Hepatocyte (in vitro differentiated cells): ENCODE data around the gene PIGBOS1. TPM values are rescaled to one million over a fixed set of nuclear protein-coding genes. Genes with fewer than 3 reads are reported as not detected.

ENCODE experiments used
- DNase-seq: peaks from one replicate; pipeline ENCODE4 v3.0.0-alpha.2; 2016; ENCODE audit warnings: low spot score
- H2AFZ ChIP-seq: fragments of 200-600 bp; sonication (generic); 2 replicates; pipeline ENCODE4 v1.6.0; 2016; ENCODE audit warnings: antibody characterized with exemption, mild to moderate bottlenecking
- H3K27ac ChIP-seq: fragments of 200-600 bp; sonication (generic); 2 replicates; pipeline ENCODE4 v1.5.1; 2016; ENCODE audit warnings: mild to moderate bottlenecking
- H3K27me3 ChIP-seq: fragments of 200-600 bp; sonication (generic); 2 replicates; pipeline ENCODE4 v1.6.1; 2016
- H3K36me3 ChIP-seq: fragments of 200-600 bp; sonication (generic); replicated peaks from 2 replicates; pipeline ENCODE4 v1.5.1; 2016; ENCODE audit warnings: low read depth; ENCODE audit not compliant: insufficient read depth
- H3K4me1 ChIP-seq: fragments of 200-600 bp; sonication (generic); 2 replicates; pipeline ENCODE4 v1.5.1; 2016; ENCODE audit warnings: mild to moderate bottlenecking, moderate library complexity; ENCODE audit not compliant: insufficient read depth
- H3K4me2 ChIP-seq: fragments of 200-600 bp; sonication (generic); 2 replicates; pipeline ENCODE4 v1.6.0; 2016
- H3K4me3 ChIP-seq: fragments of 200-600 bp; sonication (generic); 2 replicates; pipeline ENCODE4 v1.5.1; 2016; ENCODE audit warnings: mild to moderate bottlenecking
- H3K79me2 ChIP-seq: fragments of 200-600 bp; sonication (generic); 2 replicates; pipeline ENCODE4 v1.6.0; 2017; ENCODE audit warnings: mild to moderate bottlenecking
- H3K9me2 ChIP-seq: fragments of 200-600 bp; sonication (generic); replicated peaks from 2 replicates; pipeline ENCODE4 v1.6.0; 2017; ENCODE audit warnings: mild to moderate bottlenecking; ENCODE audit not compliant: insufficient read depth
- H3K9me3 ChIP-seq: fragments of 200-600 bp; sonication (generic); 2 replicates; pipeline ENCODE4 v1.5.1; 2016; ENCODE audit warnings: low read depth, mild to moderate bottlenecking
- H4K20me1 ChIP-seq: fragments of 200-600 bp; sonication (generic); 2 replicates; pipeline ENCODE4 v1.6.0; 2016; ENCODE audit warnings: mild to moderate bottlenecking; ENCODE audit not compliant: insufficient read depth, poor library complexity, severe bottlenecking
- EZH2 ChIP-seq: fragments of 200-600 bp; sonication (generic); IDR thresholded peaks from 2 replicates; pipeline ENCODE4 v1.6.1; 2016; ENCODE audit warnings: antibody characterized with exemption, mild to moderate bottlenecking, borderline replicate concordance
- EZH2phosphoT487 ChIP-seq: fragments of 200-600 bp; sonication (generic); IDR thresholded peaks from one replicate; pipeline ENCODE4 v1.6.1; 2018; ENCODE audit warnings: antibody characterized with exemption, mild to moderate bottlenecking, low read depth, moderate library complexity; ENCODE audit not compliant: unreplicated experiment, severe bottlenecking
- WGBS: methylation state at CpG from one replicate; pipeline ENCODE4 v1.1.6; 2016; ENCODE audit warnings: low lambda C conversion rate; ENCODE audit errors: missing lambda C conversion rate; 5-methylcytosine and 5-hydroxymethylcytosine counted together
- polyA plus RNA-seq: library from polyadenylated mRNA; unstranded; fragments of >200 nt; fragmentation: Nextera tagmentation; extraction: Ambion mirVana; gene quantifications from 2 replicates; pipeline ENCODE4 v1.2.1, GENCODE V29; 2016
- total RNA-seq: library from RNA; depleted of rRNA; stranded (reverse); fragments of >200 nt; gene quantifications from 2 replicates; pipeline ENCODE4 v1.2.3, GENCODE V29; 2014
- TF ChIP-seq, protein P1 (sequence below): fragments of 200-600 bp; sonication (generic); IDR thresholded peaks from 2 replicates; pipeline ENCODE4 v1.5.1; 2016; ENCODE audit warnings: antibody characterized with exemption, mild to moderate bottlenecking; ENCODE audit not compliant: poor library complexity

PIGBOS1 gene, protein sequence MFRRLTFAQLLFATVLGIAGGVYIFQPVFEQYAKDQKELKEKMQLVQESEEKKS
- total RNA-seq (32.8 and 35.0 TPM in 2 replicates), polyA plus RNA-seq (21.7 and 24.8 TPM in 2 replicates)

GRCh38 chr15:55318588-55319494 lies at the start of gene PIGBOS1, which contains the start of gene PIGB:
Gene PIGBOS1, minus strand, starts transcription at chr15:55319123. Its CDS starts 1,331 bp downstream, at chr15:55317792.
Gene PIGB, plus strand, starts transcription at chr15:55319222. Its CDS starts 29 bp downstream, at chr15:55319251.
- Histone ChIP-seq H3K36me3 (no peaks in the 10 kb centered on the region), H3K27me3 (no peaks in the 10 kb centered on the region), H3K9me2 (no peaks in the 10 kb centered on the region), H3K27ac (peak within 1 kb of the TSS; percentile 91), H3K79me2 (peaks cover 23% of the 10 kb centered on the region), H3K4me3 (peak within 1 kb of the TSS; percentile 63), H3K9me3 (no peaks in the 10 kb centered on the region), H2AFZ (peak within 1 kb of the TSS; percentile 90), H3K4me2 (peak within 1 kb of the TSS; percentile 79), H3K4me1 (peaks cover 6% of the 10 kb centered on the region), H4K20me1 (no peaks in the 10 kb centered on the region)
- peak; percentile 90 for DNase-seq
- no peak for TF ChIP-seq EZH2phosphoT487
- TF ChIP-seq EZH2: no peak
- TF ChIP-seq, protein P1, sequence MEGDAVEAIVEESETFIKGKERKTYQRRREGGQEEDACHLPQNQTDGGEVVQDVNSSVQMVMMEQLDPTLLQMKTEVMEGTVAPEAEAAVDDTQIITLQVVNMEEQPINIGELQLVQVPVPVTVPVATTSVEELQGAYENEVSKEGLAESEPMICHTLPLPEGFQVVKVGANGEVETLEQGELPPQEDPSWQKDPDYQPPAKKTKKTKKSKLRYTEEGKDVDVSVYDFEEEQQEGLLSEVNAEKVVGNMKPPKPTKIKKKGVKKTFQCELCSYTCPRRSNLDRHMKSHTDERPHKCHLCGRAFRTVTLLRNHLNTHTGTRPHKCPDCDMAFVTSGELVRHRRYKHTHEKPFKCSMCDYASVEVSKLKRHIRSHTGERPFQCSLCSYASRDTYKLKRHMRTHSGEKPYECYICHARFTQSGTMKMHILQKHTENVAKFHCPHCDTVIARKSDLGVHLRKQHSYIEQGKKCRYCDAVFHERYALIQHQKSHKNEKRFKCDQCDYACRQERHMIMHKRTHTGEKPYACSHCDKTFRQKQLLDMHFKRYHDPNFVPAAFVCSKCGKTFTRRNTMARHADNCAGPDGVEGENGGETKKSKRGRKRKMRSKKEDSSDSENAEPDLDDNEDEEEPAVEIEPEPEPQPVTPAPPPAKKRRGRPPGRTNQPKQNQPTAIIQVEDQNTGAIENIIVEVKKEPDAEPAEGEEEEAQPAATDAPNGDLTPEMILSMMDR: no peak
- 2% methylated on average over 47 of the region's 49 CpGs for WGBS

- no peaks in the 10 kb centered on the region for H3K9me3 ChIP-seq
- DNase-seq: no peak
- H2AFZ ChIP-seq: no peak overlapping the region
- H3K27ac ChIP-seq: no peak overlapping the region
- H3K36me3 ChIP-seq: no peaks in the 10 kb centered on the region
- no peaks in the 10 kb centered on the region for H4K20me1 ChIP-seq
- H3K4me2 ChIP-seq: no peak overlapping the region
- no peaks in the 10 kb centered on the region for H3K27me3 ChIP-seq
- TF ChIP-seq EZH2phosphoT487: no peak
- TF ChIP-seq, protein P1: no peak
- no peaks in the 10 kb centered on the region for H3K9me2 ChIP-seq
- no peaks in the 10 kb centered on the region for H3K4me1 ChIP-seq
- H3K4me3 ChIP-seq: no peak overlapping the region
- WGBS: 95% methylated on average over 1 of the region's 1 CpG
- H3K79me2 ChIP-seq: no peaks in the 10 kb centered on the region
Measured at GRCh38 chr15:55366981-55367380, 48.1 kb upstream of the PIGBOS1 start.

DNA sequence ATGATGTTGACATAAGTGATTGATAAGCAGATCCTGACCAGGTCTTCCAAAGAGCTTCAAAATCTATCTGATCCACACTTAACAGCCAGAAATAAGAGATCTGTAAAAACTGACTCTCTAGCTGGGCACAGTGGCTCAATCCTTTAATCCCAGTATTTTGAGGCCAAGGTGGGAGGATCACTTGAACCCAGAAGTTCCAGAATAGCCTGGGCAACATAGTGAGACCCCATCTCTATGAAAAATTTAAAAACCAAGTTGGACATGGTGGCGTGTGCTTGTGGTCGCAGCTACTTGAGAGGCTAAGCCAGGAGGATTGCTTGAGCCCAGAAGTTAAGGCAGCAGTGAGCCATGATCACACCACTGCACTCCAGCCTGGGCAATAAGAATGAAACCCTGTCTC lies 43.7 kb upstream of the PIGBOS1 start:
- no peak overlapping the region for H2AFZ ChIP-seq
- no peaks in the 10 kb centered on the region for H3K9me3 ChIP-seq
- DNase-seq: no peak
- no peaks in the 10 kb centered on the region for H3K79me2 ChIP-seq
- H3K36me3 ChIP-seq: no peaks in the 10 kb centered on the region
- TF ChIP-seq, protein P1: no peak
- no peaks in the 10 kb centered on the region for H3K9me2 ChIP-seq
- no peaks in the 10 kb centered on the region for H3K27me3 ChIP-seq
- WGBS: 94% methylated on average over 2 of the region's 2 CpGs
- H4K20me1 ChIP-seq: no peaks in the 10 kb centered on the region
- no peak overlapping the region for H3K4me2 ChIP-seq
- H3K4me1 ChIP-seq: no peaks in the 10 kb centered on the region
- no peak overlapping the region for H3K4me3 ChIP-seq
- no peak overlapping the region for H3K27ac ChIP-seq
